Measurements from ENCODE around the gene TRABD.

DNA sequence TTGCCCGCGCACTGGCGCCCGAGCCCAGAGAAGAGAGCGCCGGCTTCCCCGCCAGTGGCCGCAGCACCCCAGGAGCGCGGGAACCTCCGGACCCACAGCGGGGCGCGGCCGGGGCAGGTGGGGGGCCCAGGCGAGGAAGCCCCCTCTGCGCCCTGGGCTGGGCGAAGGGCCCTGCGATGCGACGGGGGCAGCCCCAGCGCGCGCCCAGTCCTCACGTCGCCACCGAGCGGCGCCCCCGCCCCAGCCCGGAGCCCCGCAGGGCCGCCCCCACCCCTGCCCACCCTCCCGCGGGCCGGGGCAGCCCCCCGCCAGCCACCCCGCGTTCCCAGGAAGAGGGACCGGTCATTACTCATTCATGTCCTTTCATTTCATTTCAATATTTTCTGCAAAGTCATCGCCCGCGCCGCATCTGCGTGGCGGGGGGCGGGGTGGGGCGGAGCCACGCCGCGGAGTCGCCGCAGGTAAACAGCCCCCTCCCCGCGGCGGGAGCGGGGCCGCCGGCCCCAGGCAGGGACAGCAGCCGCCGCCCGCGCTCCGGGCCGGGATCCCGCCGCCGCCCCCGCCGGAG is 15.9 kb upstream of the TRABD start:
- TF ChIP-seq, protein P1, sequence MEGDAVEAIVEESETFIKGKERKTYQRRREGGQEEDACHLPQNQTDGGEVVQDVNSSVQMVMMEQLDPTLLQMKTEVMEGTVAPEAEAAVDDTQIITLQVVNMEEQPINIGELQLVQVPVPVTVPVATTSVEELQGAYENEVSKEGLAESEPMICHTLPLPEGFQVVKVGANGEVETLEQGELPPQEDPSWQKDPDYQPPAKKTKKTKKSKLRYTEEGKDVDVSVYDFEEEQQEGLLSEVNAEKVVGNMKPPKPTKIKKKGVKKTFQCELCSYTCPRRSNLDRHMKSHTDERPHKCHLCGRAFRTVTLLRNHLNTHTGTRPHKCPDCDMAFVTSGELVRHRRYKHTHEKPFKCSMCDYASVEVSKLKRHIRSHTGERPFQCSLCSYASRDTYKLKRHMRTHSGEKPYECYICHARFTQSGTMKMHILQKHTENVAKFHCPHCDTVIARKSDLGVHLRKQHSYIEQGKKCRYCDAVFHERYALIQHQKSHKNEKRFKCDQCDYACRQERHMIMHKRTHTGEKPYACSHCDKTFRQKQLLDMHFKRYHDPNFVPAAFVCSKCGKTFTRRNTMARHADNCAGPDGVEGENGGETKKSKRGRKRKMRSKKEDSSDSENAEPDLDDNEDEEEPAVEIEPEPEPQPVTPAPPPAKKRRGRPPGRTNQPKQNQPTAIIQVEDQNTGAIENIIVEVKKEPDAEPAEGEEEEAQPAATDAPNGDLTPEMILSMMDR (conservative IDR thresholded peaks at IDR 0.05; ENCODE audit: low read length): no peak
- no peak for TF ChIP-seq EZH2phosphoT487 (IDR thresholded peaks at IDR 0.05; ENCODE audit: borderline replicate concordance)

All from Loucy (cell line).